Measurements from ENCODE around the gene SLC8A3. TPM values are rescaled to one million over a fixed set of nuclear protein-coding genes. Genes with fewer than 3 reads are reported as not detected.

Gene SLC8A3
- total and polyA plus RNA-seq, 8 donors: 0.44 to 24.9 (median 6.6) TPM

GRCh38 chr14:70139384-70139783 is 49.4 kb downstream of the SLC8A3 start:
- Histone ChIP-seq H3K27ac (no peak overlapping the region), H3K4me3 (no peak overlapping the region), H3K27me3 (peaks cover 0 to 19% of the 10 kb centered on the region in 2 donors), H3K9me3 (no peaks in the 10 kb centered on the region), H3K4me1 (no peaks in the 10 kb centered on the region), H3K36me3 (no peaks in the 10 kb centered on the region)
- intact Hi-C loops (cut with DNase I): no loop called here
- DNase-seq (no peak), ATAC-seq (no peak)
- TF ChIP-seq CTCF (IDR thresholded peaks at IDR 0.05): no peak

- H3K36me3 ChIP-seq: no peaks in the 10 kb centered on the region
- no peak for TF ChIP-seq CTCF (IDR thresholded peaks at IDR 0.05)
- intact Hi-C loops (cut with DNase I): no loop called here
- H3K4me1 ChIP-seq: no peaks in the 10 kb centered on the region
- H3K4me3 ChIP-seq: no peak overlapping the region
- no peak for ATAC-seq
- no peaks in the 10 kb centered on the region for H3K9me3 ChIP-seq
- no peak overlapping the region for H3K27ac ChIP-seq
- H3K27me3 ChIP-seq: peaks cover 0 to 19% of the 10 kb centered on the region in 2 donors
- no peak for DNase-seq
Measured at GRCh38 chr14:70137788-70138187, 51.0 kb downstream of the SLC8A3 start.

- intact Hi-C loops (cut with DNase I): no loop called here
- Histone ChIP-seq H3K4me3 (no peak overlapping the region), H3K27me3 (peaks cover 0 to 18% of the 10 kb centered on the region in 2 donors), H3K4me1 (no peaks in the 10 kb centered on the region), H3K27ac (no peak overlapping the region), H3K36me3 (no peaks in the 10 kb centered on the region), H3K9me3 (no peaks in the 10 kb centered on the region)
- no peak for DNase-seq
- no peak for TF ChIP-seq CTCF (IDR thresholded peaks at IDR 0.05)
- no peak for ATAC-seq
Measured at GRCh38 chr14:70133461-70133860, 55.3 kb downstream of the SLC8A3 start.

GRCh38 chr14:70130482-70130881 is 58.3 kb downstream of the SLC8A3 start:
- Histone ChIP-seq H3K4me1 (no peaks in the 10 kb centered on the region), H3K27me3 (peaks cover 0 to 13% of the 10 kb centered on the region in 2 donors), H3K36me3 (no peaks in the 10 kb centered on the region), H3K27ac (no peak overlapping the region), H3K4me3 (no peak overlapping the region), H3K9me3 (no peaks in the 10 kb centered on the region)
- no peak for DNase-seq
- TF ChIP-seq CTCF (IDR thresholded peaks at IDR 0.05): no peak
- no peak for ATAC-seq
- intact Hi-C loops (cut with DNase I): no loop called here

- Histone ChIP-seq H3K9me3 (no peaks in the 10 kb centered on the region), H3K27ac (no peak overlapping the region), H3K4me1 (no peaks in the 10 kb centered on the region), H3K4me3 (no peak overlapping the region), H3K36me3 (no peaks in the 10 kb centered on the region), H3K27me3 (peaks cover 0 to 9% of the 10 kb centered on the region in 2 donors)
- DNase-seq (no peak), ATAC-seq (no peak)
- TF ChIP-seq CTCF (IDR thresholded peaks at IDR 0.05): no peak
- intact Hi-C loops (cut with DNase I): no loop called here
Measured at GRCh38 chr14:70127186-70127585, 61.6 kb downstream of the SLC8A3 start.
